ENCODE data around the gene EGR1.

EGR1 gene

DNA sequence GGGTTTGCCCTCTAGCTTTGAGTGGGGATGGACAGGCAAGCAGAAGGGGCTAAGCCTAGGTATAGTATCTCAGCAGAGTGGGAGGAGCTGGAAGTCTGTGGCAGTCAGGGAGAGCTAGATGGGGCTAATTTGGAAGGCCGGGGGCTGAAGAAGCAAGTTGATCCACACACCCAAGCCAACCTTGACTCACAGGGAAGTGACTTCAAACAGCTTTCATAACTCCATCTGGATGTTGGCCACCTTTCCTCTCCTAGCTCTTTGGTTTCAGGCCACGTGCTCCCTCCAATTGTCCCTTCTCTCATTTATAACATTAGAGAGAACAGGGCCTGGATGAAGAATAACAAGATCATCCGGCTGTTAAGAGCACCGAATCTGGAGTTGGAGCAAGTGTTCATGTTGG lies 36.8 kb downstream of the EGR1 start:
- TF ChIP-seq, protein P1, sequence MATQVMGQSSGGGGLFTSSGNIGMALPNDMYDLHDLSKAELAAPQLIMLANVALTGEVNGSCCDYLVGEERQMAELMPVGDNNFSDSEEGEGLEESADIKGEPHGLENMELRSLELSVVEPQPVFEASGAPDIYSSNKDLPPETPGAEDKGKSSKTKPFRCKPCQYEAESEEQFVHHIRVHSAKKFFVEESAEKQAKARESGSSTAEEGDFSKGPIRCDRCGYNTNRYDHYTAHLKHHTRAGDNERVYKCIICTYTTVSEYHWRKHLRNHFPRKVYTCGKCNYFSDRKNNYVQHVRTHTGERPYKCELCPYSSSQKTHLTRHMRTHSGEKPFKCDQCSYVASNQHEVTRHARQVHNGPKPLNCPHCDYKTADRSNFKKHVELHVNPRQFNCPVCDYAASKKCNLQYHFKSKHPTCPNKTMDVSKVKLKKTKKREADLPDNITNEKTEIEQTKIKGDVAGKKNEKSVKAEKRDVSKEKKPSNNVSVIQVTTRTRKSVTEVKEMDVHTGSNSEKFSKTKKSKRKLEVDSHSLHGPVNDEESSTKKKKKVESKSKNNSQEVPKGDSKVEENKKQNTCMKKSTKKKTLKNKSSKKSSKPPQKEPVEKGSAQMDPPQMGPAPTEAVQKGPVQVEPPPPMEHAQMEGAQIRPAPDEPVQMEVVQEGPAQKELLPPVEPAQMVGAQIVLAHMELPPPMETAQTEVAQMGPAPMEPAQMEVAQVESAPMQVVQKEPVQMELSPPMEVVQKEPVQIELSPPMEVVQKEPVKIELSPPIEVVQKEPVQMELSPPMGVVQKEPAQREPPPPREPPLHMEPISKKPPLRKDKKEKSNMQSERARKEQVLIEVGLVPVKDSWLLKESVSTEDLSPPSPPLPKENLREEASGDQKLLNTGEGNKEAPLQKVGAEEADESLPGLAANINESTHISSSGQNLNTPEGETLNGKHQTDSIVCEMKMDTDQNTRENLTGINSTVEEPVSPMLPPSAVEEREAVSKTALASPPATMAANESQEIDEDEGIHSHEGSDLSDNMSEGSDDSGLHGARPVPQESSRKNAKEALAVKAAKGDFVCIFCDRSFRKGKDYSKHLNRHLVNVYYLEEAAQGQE (IDR thresholded peaks at IDR 0.05; ENCODE audit: insufficient replicate concordance, low read depth): no peak
- TF ChIP-seq POLR2AphosphoS5 (IDR thresholded peaks at IDR 0.05; ENCODE audit: low read depth) (no peak), GABPA (IDR thresholded peaks at IDR 0.05; ENCODE audit: low read depth) (no peak), SPI1 (IDR thresholded peaks at IDR 0.05; ENCODE audit: borderline replicate concordance, low read depth) (no peak)
- TF ChIP-seq, protein P2, sequence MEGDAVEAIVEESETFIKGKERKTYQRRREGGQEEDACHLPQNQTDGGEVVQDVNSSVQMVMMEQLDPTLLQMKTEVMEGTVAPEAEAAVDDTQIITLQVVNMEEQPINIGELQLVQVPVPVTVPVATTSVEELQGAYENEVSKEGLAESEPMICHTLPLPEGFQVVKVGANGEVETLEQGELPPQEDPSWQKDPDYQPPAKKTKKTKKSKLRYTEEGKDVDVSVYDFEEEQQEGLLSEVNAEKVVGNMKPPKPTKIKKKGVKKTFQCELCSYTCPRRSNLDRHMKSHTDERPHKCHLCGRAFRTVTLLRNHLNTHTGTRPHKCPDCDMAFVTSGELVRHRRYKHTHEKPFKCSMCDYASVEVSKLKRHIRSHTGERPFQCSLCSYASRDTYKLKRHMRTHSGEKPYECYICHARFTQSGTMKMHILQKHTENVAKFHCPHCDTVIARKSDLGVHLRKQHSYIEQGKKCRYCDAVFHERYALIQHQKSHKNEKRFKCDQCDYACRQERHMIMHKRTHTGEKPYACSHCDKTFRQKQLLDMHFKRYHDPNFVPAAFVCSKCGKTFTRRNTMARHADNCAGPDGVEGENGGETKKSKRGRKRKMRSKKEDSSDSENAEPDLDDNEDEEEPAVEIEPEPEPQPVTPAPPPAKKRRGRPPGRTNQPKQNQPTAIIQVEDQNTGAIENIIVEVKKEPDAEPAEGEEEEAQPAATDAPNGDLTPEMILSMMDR (IDR thresholded peaks at IDR 0.05; ENCODE audit: insufficient read depth, low read length): no peak
- no peak overlapping the region for H3K4me3 ChIP-seq (replicated peaks; ENCODE audit: insufficient read depth, low read length)
- H3K27ac ChIP-seq (replicated peaks): no peak overlapping the region
- DNase-seq (ENCODE audit: low read depth in 1 of 2, low spot score in 1 of 2): no peak
- H3K27me3 ChIP-seq (ENCODE audit: insufficient read depth, poor library complexity, severe bottlenecking): no peaks in the 10 kb centered on the region

DNA sequence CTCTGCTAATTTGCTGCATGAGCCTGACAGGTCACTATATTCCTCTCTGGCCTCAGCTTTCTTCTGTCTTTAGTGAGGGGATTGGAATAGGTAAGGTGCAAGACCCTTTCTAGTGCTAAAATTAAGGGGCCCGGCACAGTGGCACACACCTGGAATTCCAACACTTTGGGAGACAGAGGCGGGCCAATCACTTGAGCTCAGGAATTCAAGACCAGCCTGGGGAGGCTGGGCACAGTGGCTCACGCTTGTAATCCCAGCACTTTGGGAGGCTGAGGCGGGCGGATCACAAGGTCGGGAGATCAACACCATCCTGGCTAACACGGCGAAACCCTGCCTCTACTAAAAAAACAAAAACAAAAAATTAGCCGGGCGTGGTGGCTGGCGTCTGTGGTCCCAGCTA lies 37.2 kb downstream of the EGR1 start:
- Histone ChIP-seq H3K27me3 (ENCODE audit: insufficient read depth, poor library complexity, severe bottlenecking) (no peaks in the 10 kb centered on the region), H3K27ac (replicated peaks) (no peak overlapping the region), H3K4me3 (replicated peaks; ENCODE audit: insufficient read depth, low read length) (no peak overlapping the region)
- TF ChIP-seq, protein P1 (IDR thresholded peaks at IDR 0.05; ENCODE audit: insufficient replicate concordance, low read depth): no peak
- TF ChIP-seq POLR2AphosphoS5 (IDR thresholded peaks at IDR 0.05; ENCODE audit: low read depth): no peak
- TF ChIP-seq SPI1 (IDR thresholded peaks at IDR 0.05; ENCODE audit: borderline replicate concordance, low read depth): no peak
- no peak for TF ChIP-seq GABPA (IDR thresholded peaks at IDR 0.05; ENCODE audit: low read depth)
- TF ChIP-seq, protein P2 (IDR thresholded peaks at IDR 0.05; ENCODE audit: insufficient read depth, low read length): no peak
- no peak for DNase-seq (ENCODE audit: low read depth in 1 of 2, low spot score in 1 of 2)

DNA sequence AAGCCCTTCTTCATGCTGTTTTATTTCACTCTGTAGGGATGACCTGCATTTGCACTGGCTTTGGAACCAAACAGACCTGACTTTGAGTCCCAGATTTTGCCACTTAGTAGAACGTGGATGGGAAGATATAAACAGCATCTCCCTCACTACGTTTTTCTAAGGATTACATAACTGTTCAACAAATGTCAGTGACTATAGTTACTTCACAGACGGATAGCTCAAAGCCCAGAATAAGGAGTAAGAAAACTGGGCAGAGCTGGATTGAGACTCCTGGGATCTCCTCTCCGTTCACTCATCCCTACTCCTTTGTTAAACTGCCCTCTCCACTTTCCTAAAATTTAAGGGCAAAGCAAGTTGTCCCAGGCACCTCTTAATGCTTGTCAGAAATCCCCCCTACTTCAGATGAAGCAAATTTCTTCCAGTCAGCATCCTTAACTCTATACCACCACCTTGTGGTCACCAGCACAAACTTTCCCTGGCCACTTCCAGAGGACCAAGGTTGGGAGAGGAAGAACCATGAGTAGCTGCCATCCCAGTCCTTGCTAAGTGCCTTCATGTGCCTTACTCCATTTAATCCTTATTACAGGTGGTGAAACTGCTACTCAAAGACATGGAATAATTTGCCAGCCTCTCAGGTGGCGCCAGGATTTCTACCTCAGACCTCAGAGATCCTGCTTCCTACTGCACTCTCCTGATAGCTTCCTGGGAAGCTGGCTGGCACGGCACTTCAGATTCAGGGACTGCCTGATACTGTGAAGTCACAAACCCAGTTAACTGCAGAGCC lies 38.4 kb downstream of the EGR1 start:
- peak; percentile 10 to 13 for DNase-seq (ENCODE audit: low read depth in 1 of 2, low spot score in 1 of 2)
- Histone ChIP-seq H3K27ac (replicated peaks) (no peak overlapping the region), H3K4me3 (replicated peaks; ENCODE audit: insufficient read depth, low read length) (no peak overlapping the region), H3K27me3 (ENCODE audit: insufficient read depth, poor library complexity, severe bottlenecking) (no peaks in the 10 kb centered on the region)
- TF ChIP-seq, protein P2 (IDR thresholded peaks at IDR 0.05; ENCODE audit: insufficient read depth, low read length): peak; percentile 45
- TF ChIP-seq POLR2AphosphoS5 (IDR thresholded peaks at IDR 0.05; ENCODE audit: low read depth): no peak

DNA sequence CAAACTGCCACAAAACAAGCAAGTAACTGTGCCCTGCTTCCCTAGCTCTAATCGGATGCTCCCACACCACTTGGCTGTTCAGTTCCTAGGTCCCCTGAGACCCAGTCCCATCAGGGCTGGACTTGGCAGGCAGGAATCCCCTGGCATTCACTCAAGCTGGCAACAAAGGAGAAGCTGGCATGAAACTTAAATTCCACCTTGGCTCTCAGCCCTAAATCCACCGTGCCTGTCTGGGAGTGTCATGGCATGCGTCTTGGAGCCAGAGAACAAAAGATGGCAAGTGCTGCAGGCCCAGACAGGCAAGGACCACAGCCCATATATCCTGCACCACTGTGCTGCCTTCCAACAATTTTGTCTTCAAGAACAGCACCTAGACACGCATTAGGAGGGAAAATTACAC lies 39.5 kb downstream of the EGR1 start:
- Histone ChIP-seq H3K27ac (replicated peaks) (no peak overlapping the region), H3K27me3 (ENCODE audit: insufficient read depth, poor library complexity, severe bottlenecking) (no peaks in the 10 kb centered on the region), H3K4me3 (replicated peaks; ENCODE audit: insufficient read depth, low read length) (no peak overlapping the region)
- TF ChIP-seq SPI1 (IDR thresholded peaks at IDR 0.05; ENCODE audit: borderline replicate concordance, low read depth) (no peak), POLR2AphosphoS5 (IDR thresholded peaks at IDR 0.05; ENCODE audit: low read depth) (no peak), GABPA (IDR thresholded peaks at IDR 0.05; ENCODE audit: low read depth) (no peak)
- TF ChIP-seq, protein P1 (IDR thresholded peaks at IDR 0.05; ENCODE audit: insufficient replicate concordance, low read depth): no peak
- TF ChIP-seq, protein P2 (IDR thresholded peaks at IDR 0.05; ENCODE audit: insufficient read depth, low read length): no peak
- no peak for DNase-seq (ENCODE audit: low read depth in 1 of 2, low spot score in 1 of 2)

All from HL-60 (cell line).